Testis (tissue), 3 donors: ENCODE results near the gene CEP19. TPM values are rescaled to one million over a fixed set of nuclear protein-coding genes. Genes with fewer than 3 reads are reported as not detected.
"Not testable (repeated sequence)": the region's sequence is repeated elsewhere in the genome, so short reads cannot be mapped to it uniquely, and the experiment has no call there.

ENCODE experiments used
- DNase-seq: peaks from one replicate; pipeline ENCODE4 v3.0.0-alpha.2; 2019
- H3K27ac ChIP-seq, 2 donors: fragments of 200-600 bp; sonication (generic); one replicate each; pipeline ENCODE4 v1.5.1; 2019
- H3K27me3 ChIP-seq: fragments of 200-600 bp; sonication (generic); one replicate; pipeline ENCODE4 v1.5.1; 2019
- H3K36me3 ChIP-seq: fragments of 200-600 bp; sonication (generic); one replicate; pipeline ENCODE4 v1.5.1; 2017; ENCODE audit warnings: low read depth; ENCODE audit errors: missing control alignments
- H3K4me1 ChIP-seq: fragments of 200-600 bp; sonication (generic); one replicate; pipeline ENCODE4 v1.5.1; 2019
- H3K4me3 ChIP-seq, 2 donors: fragments of 200-600 bp; sonication (generic); one replicate each; pipeline ENCODE4 v1.5.1; 2017 to 2019
- H3K9me3 ChIP-seq: fragments of 200-600 bp; sonication (generic); one replicate; pipeline ENCODE4 v1.5.1; 2017
- POLR2A ChIP-seq: fragments of 450-650 bp; IDR thresholded peaks from one replicate; pipeline ENCODE4 v1.6.1; 2017; ENCODE audit warnings: antibody characterized with exemption, mild to moderate bottlenecking, moderate library complexity
- WGBS, 2 donors: methylation state at CpG; one replicate each; pipeline ENCODE4 v1.1.5; 2018; 5-methylcytosine and 5-hydroxymethylcytosine counted together
- intact Hi-C: fragments of 100-400 bp; cut with DNase I; formaldehyde crosslinking; loops from one replicate; pipeline ENCODE4 v1.15.1; 2023; ENCODE audit warnings: low total_unique reads
- polyA plus RNA-seq: library from polyadenylated mRNA; stranded (reverse); fragments of 350-450 nt; fragmentation: Illumina TruSeq; extraction: RNeasy Lipid Tissue Mini Kit (QIAGEN cat#74804); gene quantifications from one replicate; pipeline ENCODE4 v1.2.3, GENCODE V29; 2014; ENCODE audit warnings: low read depth, low replicate concordance; ENCODE audit not compliant: insufficient read depth
- total RNA-seq, 2 donors: library from RNA; depleted of rRNA; stranded (reverse); fragments of >200 nt; gene quantifications; one replicate each; pipeline ENCODE4 v1.2.3, GENCODE V29; 2016
- TF ChIP-seq, protein P1 (sequence below), 3 experiments: fragments of 450-650 bp in 2 of 3; fragments of 200-600 bp in 1 of 3; sonication (generic) in 1 of 3; IDR thresholded peaks; one replicate each; pipeline ENCODE4 v1.5.1; 2016 to 2019; ENCODE audit warnings: antibody characterized with exemption in 3 of 3, mild to moderate bottlenecking in 2 of 3, moderate library complexity in 1 of 3

Gene CEP19
- total and polyA plus RNA-seq, 3 donors from 2014 or later: 7.4 to 17.1 (median 11.1) TPM

DNA sequence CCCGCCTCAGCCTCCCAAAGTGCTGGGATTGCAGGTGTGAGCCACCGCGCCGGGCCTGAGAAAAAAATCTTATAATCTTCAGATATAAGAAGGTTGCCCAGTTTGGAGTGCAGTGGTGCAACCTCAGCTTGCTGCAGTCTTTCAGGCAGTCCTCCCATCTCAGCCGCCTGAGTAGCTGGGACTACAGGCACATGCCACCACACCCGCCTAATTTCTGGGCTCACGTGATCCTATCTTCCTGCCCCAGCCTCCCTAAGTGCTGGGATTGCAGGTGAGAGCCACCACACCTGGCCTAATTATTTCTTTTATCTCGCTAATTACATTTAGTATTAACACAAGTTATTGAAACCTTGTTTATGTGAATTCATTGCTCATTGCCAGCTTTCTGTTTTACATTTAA is 41.2 kb upstream of the CEP19 start:
- Histone ChIP-seq H3K9me3 (no peaks in the 10 kb centered on the region), H3K36me3 (no peaks in the 10 kb centered on the region), H3K27me3 (no peaks in the 10 kb centered on the region), H3K4me3 (no peak overlapping the region), H3K4me1 (no peaks in the 10 kb centered on the region), H3K27ac (no peak overlapping the region)
- WGBS, 2 donors: 94 to 99% methylated on average over 7 to 8 of the region's 8 CpGs
- no peak for TF ChIP-seq POLR2A
- TF ChIP-seq, protein P1, sequence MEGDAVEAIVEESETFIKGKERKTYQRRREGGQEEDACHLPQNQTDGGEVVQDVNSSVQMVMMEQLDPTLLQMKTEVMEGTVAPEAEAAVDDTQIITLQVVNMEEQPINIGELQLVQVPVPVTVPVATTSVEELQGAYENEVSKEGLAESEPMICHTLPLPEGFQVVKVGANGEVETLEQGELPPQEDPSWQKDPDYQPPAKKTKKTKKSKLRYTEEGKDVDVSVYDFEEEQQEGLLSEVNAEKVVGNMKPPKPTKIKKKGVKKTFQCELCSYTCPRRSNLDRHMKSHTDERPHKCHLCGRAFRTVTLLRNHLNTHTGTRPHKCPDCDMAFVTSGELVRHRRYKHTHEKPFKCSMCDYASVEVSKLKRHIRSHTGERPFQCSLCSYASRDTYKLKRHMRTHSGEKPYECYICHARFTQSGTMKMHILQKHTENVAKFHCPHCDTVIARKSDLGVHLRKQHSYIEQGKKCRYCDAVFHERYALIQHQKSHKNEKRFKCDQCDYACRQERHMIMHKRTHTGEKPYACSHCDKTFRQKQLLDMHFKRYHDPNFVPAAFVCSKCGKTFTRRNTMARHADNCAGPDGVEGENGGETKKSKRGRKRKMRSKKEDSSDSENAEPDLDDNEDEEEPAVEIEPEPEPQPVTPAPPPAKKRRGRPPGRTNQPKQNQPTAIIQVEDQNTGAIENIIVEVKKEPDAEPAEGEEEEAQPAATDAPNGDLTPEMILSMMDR (IDR thresholded peaks at IDR 0.05): no peak
- no peak for DNase-seq
- intact Hi-C loops: no loop called here

DNA sequence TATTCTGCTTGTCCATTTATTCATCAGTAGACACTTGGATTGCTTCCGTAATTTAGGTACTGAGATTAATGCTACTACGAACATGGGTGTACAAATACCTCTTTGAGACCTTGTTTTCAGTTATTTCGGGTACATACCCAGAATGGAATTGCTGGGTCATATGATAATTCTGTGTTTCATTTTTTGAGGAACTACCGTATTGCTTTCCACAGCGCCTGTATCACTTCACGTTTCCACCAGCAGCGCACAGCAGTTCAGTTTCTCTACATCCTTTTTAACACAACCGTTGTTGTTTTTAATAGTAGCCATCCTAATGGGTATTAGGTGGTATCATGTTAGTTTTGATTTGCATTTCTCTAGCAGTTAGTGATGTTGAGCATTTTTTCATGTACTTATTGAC is 37.1 kb upstream of the CEP19 start:
- Histone ChIP-seq H3K4me1 (no peaks in the 10 kb centered on the region), H3K36me3 (no peaks in the 10 kb centered on the region), H3K9me3 (no peaks in the 10 kb centered on the region), H3K27me3 (no peaks in the 10 kb centered on the region), H3K4me3 (no peak overlapping the region), H3K27ac (no peak overlapping the region)
- intact Hi-C loops: no loop called here
- no peak for DNase-seq
- WGBS, 2 donors: 83 to 87% methylated on average over 8 of the region's 8 CpGs
- TF ChIP-seq, protein P1 (IDR thresholded peaks at IDR 0.05): no peak
- TF ChIP-seq POLR2A: no peak

DNA sequence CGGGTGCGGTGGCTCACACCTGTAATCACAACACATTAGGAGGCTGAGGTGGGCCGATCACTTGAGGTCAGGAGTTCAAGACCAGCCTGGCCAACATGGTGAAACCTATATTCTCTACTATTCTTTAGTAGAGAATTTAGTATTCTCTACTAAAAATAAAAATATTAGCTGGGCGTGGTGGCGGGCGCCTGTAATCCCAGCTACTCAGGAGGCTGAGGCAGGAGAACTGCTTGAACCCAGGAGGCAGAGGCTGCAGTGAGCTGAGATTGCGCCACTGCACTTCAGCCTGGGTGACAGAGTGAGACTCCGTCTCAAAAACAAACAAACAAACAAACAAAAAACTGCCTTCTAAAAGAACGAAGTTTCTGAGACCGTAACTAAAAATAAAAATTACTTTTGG is 31.5 kb upstream of the CEP19 start:
- intact Hi-C loops, H3K9me3 ChIP-seq: not testable (repeated sequence)
- WGBS, 2 donors: 77 to 86% methylated on average over 10 of the region's 10 CpGs

DNA sequence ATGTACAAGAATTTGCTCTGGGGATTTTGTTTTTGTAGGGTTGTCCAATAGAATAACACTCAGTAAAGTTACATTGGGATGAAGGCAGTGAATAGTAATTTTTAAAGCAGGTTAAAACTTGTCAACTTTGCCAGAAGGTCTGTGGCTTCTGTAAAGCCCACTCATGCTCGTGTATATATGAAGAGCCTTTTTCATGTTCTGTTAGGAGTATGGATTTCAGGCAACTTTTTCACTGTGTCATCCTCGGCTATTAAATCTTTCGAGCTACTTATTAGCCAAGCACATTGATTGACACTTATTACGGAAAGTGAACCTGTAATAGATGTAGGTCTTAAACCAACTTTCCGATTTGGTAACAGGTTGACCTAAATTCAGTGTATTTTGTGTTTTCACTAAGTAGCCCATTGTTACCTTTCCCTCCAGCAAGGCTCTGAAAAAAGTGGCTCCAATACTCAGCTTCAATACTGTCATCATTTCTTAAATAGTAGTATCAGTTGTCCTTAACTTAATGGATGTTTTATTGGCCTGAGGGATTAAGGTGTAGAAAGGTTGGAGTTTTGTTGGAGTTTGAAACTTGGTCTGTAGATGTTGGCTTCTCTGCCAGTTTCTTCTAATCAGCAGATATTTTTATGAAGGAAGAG is 29.3 kb upstream of the CEP19 start:
- intact Hi-C loops: no loop called here
- Histone ChIP-seq H3K9me3 (no peaks in the 10 kb centered on the region), H3K4me1 (peaks cover 6% of the 10 kb centered on the region), H3K27ac (peak overlapping the region; percentile 97 to 99), H3K27me3 (no peaks in the 10 kb centered on the region), H3K36me3 (no peaks in the 10 kb centered on the region), H3K4me3 (peak overlapping the region; percentile 81 to 99)
- TF ChIP-seq, protein P1 (IDR thresholded peaks at IDR 0.05): no peak
- no peak for TF ChIP-seq POLR2A
- DNase-seq: no peak
- 17 to 28% methylated on average over 5 of the region's 5 CpGs for WGBS, 2 donors

More for the DNA sequence above, 31.5 kb upstream of the CEP19 start:
- H3K36me3 ChIP-seq, H3K27me3 ChIP-seq, H3K27ac ChIP-seq, H3K4me1 ChIP-seq, DNase-seq, H3K4me3 ChIP-seq: not testable (repeated sequence)

DNA sequence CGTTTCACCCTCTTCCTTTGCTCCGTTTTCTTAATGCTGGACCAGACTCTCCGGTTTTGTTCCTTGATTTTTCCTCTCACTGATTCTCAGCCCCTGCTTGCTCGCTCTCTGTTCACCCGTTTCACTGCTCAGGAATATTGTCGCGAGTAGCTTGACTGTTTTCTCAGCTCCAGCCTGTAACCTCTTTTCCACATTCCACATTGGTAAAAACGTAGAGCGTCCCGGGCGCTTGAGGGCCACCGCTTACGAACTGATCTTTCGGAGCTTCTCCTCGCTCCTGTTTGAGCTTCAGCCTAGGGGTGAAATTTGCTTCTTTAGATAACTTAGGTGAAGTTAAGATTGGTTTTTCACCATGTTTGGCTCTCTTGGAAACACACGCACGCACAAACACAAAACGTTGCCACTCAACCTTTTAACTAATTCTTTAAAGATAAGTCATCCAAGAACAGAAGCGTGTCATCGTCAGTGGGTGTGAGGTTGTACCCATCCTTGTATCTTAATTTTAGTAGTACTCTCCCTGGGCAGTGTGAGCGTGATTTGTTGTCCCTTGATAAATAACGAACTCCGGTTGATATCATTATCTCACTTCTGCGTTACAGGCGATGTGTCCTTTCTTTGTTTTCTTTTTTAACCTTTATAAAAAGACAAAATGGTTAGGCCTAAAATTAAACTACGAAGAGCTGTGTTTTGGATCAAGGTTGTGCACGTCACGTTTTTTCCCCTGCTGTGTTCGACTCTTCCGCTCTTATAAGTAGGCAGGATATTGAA is 28.6 kb upstream of the CEP19 start:
- H3K4me3 ChIP-seq: peak overlapping the region; percentile 81 to 99
- 1% methylated on average over 30 of the region's 30 CpGs for WGBS, 2 donors
- DNase-seq: peak; percentile 43
- H3K27ac ChIP-seq: peak overlapping the region; percentile 97 to 99
- H3K9me3 ChIP-seq: no peaks in the 10 kb centered on the region
- peaks cover 6% of the 10 kb centered on the region for H3K4me1 ChIP-seq
- intact Hi-C loops: no loop called here
- H3K27me3 ChIP-seq: no peaks in the 10 kb centered on the region
- TF ChIP-seq POLR2A: no peak
- TF ChIP-seq, protein P1 (IDR thresholded peaks at IDR 0.05): no peak
- no peaks in the 10 kb centered on the region for H3K36me3 ChIP-seq
